BLaER1 treated with 17β-estradiol and CSF1 and Interleukin-3, amounts not matched to agents 10 nM and 100 nM (cell line): ENCODE results near the gene CEP295NL.
A peak's percentile ranks its signal among the peaks of the same experiment; 100 is the strongest.

Source experiments
- H3K27ac ChIP-seq, 11 experiments: shearing (Covaris generic); formaldehyde crosslinking; 2 replicates each; pipeline ENCODE4 v1.8.1; 2022
- H3K27me3 ChIP-seq, 11 experiments: shearing (Covaris generic); formaldehyde crosslinking; 2 replicates each; pipeline ENCODE4 v1.8.1; 2022
- H3K36me3 ChIP-seq, 11 experiments: shearing (Covaris generic); formaldehyde crosslinking; 2 replicates each; pipeline ENCODE4 v1.8.1; 2022
- H3K4me1 ChIP-seq, 10 experiments: shearing (Covaris generic); formaldehyde crosslinking; 2 replicates each; pipeline ENCODE4 v1.8.1; 2022
- H3K4me2 ChIP-seq, 11 experiments: shearing (Covaris generic); formaldehyde crosslinking; 2 replicates each; pipeline ENCODE4 v1.8.1; 2022
- H3K4me3 ChIP-seq, 10 experiments: shearing (Covaris generic); formaldehyde crosslinking; 2 replicates each; pipeline ENCODE4 v1.8.1; 2022
- H3K9ac ChIP-seq, 11 experiments: shearing (Covaris generic); formaldehyde crosslinking; 2 replicates each; pipeline ENCODE4 v1.8.1; 2022
- H3K9me3 ChIP-seq, 11 experiments: shearing (Covaris generic); formaldehyde crosslinking; replicated peaks in 1 of 11; 2 replicates each; pipeline ENCODE4 v1.8.1; 2022
- H4K20me1 ChIP-seq, 11 experiments: shearing (Covaris generic); formaldehyde crosslinking; 2 replicates each; pipeline ENCODE4 v1.8.1; 2022
- Cebpa-rat ChIP-seq, 11 experiments: shearing (Covaris generic); IDR thresholded peaks; 2 replicates each; pipeline ENCODE4 v1.8.1; 2022

Gene CEP295NL

DNA sequence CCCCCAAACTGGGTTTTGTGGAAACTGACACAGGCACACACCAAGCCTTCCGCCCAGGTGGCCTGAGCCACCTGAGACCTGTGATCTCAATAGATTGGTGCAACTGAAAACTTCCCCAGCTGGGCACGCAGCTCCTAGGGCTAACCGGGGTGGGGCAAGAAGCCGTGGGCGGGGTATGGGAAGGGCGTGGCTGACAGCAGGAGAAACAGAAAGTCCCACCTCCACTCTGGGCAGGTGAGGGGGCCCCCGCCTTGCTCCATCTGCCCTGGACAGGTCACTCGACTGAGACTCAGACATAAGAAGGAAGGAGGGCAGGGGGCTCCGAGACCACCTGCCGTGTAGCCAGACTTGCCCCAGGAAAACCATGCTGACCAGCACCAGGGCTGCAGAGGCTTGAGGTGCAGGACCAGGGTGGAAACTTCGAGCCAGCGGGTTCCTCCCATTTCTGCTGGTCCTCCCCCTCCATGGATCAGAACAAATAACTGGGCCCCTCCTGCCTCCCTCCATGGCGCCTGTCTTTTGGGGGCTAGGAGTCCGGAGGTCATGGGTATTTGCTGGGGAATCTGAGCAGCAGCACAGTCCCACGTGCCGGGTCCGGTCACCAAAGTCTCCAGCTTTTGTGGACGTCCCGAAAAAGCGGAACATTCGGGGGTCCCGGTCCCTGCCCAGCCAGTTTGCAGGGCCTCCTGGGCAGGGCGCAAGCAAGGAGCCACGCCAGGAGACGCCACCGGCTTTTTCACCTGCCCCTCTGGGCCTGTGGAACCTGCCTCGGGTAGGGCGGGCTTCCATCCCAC is 20.9 kb upstream of the CEP295NL start:
- no peaks in the 10 kb centered on the region for H3K9me3 ChIP-seq
- H3K27ac ChIP-seq, result peak overlapping the region; percentile 48 to 99 (median 74); a peak in 21 of 22 replicates
- peaks cover 3 to 53% (median 43%) of the 10 kb centered on the region in 11 experiments; a peak in 17 of 22 replicates for H4K20me1 ChIP-seq
- no peaks in the 10 kb centered on the region for H3K27me3 ChIP-seq
- peak overlapping the region; percentile 80 to 90 (median 84) for H3K9ac ChIP-seq
- H3K4me1 ChIP-seq, result peaks cover 49 to 62% (median 60%) of the 10 kb centered on the region in 10 experiments
- H3K36me3 ChIP-seq, result peaks cover 0 to 30% (median 15%) of the 10 kb centered on the region in 11 experiments; a peak in 12 of 22 replicates
- peak overlapping the region; percentile 68 to 91 (median 76) for H3K4me3 ChIP-seq
- TF ChIP-seq Cebpa-rat (IDR thresholded peaks at IDR 0.05), result no peak
- peak overlapping the region; percentile 92 to 100 (median 99) for H3K4me2 ChIP-seq

DNA sequence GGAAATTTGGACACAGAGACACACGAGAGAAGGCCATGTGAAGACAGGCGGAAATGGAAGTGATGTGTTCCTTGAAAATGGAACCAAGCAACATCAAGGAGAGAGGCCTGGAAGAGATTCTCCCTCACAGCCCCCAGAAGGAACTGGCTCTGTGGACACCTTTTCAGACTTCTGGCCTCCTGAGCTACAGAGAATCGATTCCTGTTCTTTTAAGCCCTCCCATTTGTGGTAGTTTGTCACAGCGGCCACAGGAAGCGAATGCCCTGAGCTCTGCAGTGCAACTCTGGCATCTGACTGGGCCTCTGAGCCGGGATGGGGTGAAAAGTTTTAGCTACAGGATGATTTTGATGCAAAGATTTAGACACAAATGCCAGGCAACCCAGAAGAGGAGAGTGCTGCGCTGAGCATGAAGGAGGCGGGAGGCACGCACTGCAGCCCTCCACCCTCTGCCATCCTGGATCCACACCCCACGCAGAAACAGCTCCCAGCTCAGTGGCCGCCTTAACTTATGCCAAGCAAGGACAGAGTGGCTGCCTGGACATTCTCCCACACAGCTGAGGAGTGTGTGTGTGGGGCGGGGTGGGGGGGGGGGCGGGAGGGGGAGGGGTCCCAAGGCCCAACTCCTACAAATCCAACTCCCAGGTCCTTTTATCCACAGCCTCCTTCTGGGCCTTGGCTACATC is 20.0 kb upstream of the CEP295NL start:
- no peak for TF ChIP-seq Cebpa-rat (IDR thresholded peaks at IDR 0.05)
- Histone ChIP-seq H4K20me1 (peaks cover 3 to 62% (median 43%) of the 10 kb centered on the region in 11 experiments; a peak in 17 of 22 replicates), H3K4me3 (peak overlapping the region; percentile 68 to 91 (median 76); a peak in 19 of 20 replicates), H3K36me3 (peaks cover 0 to 30% (median 15%) of the 10 kb centered on the region in 11 experiments; a peak in 12 of 22 replicates), H3K9me3 (no peaks in the 10 kb centered on the region), H3K4me1 (peaks cover 58 to 71% (median 69%) of the 10 kb centered on the region in 10 experiments), H3K9ac (peak overlapping the region; percentile 80 to 90 (median 84); a peak in 20 of 22 replicates), H3K4me2 (peak overlapping the region; percentile 92 to 100 (median 99)), H3K27me3 (no peaks in the 10 kb centered on the region), H3K27ac (peak overlapping the region in 10 of 11 experiments; percentile 30 to 99 (median 76); a peak in 17 of 22 replicates)

DNA sequence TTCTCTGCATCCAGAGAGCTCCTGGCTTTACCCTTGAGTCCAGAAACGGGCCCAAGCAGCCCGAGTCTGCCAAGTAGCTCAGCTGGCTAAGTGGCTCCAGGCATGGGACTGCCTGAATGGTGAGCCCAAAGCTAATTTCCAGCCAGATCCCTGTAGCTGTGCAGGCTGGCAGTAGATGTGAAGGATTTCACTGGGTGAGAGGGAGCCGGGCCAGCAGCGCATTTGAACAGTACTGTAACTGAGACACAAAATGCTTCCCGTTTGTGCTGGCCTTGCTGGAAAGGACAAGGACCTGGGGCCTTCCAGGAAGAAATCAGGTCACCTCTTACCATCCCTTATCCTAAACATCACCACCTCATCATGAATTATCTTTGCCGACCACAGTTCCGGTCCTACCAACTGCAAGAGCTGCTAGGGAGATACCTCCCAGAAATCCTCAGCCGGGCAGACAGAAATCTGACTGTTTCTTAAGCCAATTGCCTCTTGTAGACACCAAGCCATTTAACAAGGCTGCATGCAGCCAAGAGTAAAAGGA is 18.5 kb upstream of the CEP295NL start:
- Histone ChIP-seq H3K27me3 (no peaks in the 10 kb centered on the region), H3K9me3 (no peaks in the 10 kb centered on the region), H4K20me1 (peaks cover 3 to 70% (median 43%) of the 10 kb centered on the region in 11 experiments; a peak in 17 of 22 replicates), H3K4me3 (0 out of 20 replicates have a peak overlapping the region, but pooled peaks of 1 of the 10 experiments have one; percentile 85), H3K4me2 (peak overlapping the region; percentile 92 to 100 (median 99)), H3K36me3 (peaks cover 0 to 30% (median 15%) of the 10 kb centered on the region in 11 experiments; a peak in 12 of 22 replicates), H3K27ac (peak overlapping the region in 8 of 11 experiments; percentile 12 to 99 (median 72); a peak in 11 of 22 replicates), H3K9ac (peak overlapping the region in 10 of 11 experiments; percentile 9 to 59 (median 34); a peak in 13 of 22 replicates), H3K4me1 (peaks cover 73 to 86% (median 84%) of the 10 kb centered on the region in 10 experiments)
- no peak for TF ChIP-seq Cebpa-rat (IDR thresholded peaks at IDR 0.05)

DNA sequence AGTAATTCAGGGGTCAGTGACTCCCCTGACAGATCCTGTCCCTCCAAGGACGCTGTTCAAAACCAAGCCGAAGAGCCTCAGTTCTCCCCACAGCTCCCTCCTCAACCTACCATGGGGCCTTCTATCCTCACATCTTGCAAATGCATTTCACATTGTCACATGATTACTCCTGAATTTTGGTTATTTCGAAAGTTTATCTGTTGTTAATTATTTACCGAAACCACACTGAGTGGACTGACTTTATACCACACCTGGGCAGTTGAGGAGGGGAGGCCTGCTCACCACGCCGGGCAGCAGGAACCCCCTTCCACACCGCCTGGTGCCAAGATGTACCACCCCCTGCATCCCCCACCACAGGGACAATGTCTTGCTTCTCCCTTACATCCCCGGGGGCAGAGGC is 17.5 kb upstream of the CEP295NL start:
- Histone ChIP-seq H3K27me3 (no peaks in the 10 kb centered on the region), H3K4me1 (peaks cover 75 to 86% (median 85%) of the 10 kb centered on the region in 10 experiments), H3K9me3 (no peaks in the 10 kb centered on the region), H3K4me2 (peak overlapping the region; percentile 92 to 100 (median 99)), H3K27ac (peak overlapping the region in 9 of 11 experiments; percentile 10 to 99 (median 97); a peak in 14 of 22 replicates), H3K4me3 (no peak overlapping the region), H3K36me3 (peaks cover 0 to 30% (median 15%) of the 10 kb centered on the region in 11 experiments; a peak in 13 of 22 replicates), H3K9ac (peak overlapping the region; percentile 15 to 59 (median 33); a peak in 14 of 22 replicates), H4K20me1 (peaks cover 3 to 75% (median 43%) of the 10 kb centered on the region in 11 experiments; a peak in 17 of 22 replicates)
- no peak for TF ChIP-seq Cebpa-rat (IDR thresholded peaks at IDR 0.05)

DNA sequence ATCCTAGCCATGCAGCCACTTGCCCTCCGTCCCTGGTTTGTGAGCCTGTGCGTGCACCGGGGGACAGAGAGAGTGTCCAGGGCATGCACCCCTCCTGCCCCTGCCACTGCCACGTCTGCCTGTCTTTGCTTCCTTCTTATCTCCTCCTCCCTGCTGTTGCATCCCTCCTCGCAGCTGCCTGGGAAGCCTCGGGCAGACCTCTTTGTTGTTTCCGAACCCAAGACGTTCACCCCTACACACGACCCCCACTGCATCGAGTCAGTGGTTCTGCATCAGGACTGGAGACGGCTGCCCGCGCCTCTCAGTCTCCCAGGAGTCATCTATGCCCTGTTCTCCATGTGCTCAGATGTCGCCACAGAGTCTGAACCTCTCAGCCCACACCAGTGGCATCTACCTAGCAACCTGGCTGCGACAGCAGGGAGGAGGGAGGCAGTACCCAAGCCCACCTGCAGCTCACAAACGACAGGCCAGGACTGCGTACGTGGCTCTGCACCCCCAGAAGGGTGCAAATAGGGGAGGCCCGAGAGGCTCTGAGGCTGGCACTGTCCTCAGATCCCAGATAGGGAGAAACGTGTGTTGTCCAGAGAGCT is 17.0 kb upstream of the CEP295NL start:
- Histone ChIP-seq H3K4me2 (peak overlapping the region; percentile 92 to 100 (median 99)), H3K36me3 (peaks cover 0 to 30% (median 15%) of the 10 kb centered on the region in 11 experiments; a peak in 13 of 22 replicates), H4K20me1 (peaks cover 3 to 79% (median 43%) of the 10 kb centered on the region in 11 experiments; a peak in 17 of 22 replicates), H3K4me1 (peaks cover 80 to 91% (median 91%) of the 10 kb centered on the region in 10 experiments), H3K27me3 (no peaks in the 10 kb centered on the region), H3K9me3 (no peaks in the 10 kb centered on the region), H3K4me3 (no peak overlapping the region), H3K9ac (peak overlapping the region in 10 of 11 experiments; percentile 15 to 59 (median 33); a peak in 12 of 22 replicates), H3K27ac (peak overlapping the region in 9 of 11 experiments; percentile 10 to 99 (median 97); a peak in 13 of 22 replicates)
- no peak for TF ChIP-seq Cebpa-rat (IDR thresholded peaks at IDR 0.05)

DNA sequence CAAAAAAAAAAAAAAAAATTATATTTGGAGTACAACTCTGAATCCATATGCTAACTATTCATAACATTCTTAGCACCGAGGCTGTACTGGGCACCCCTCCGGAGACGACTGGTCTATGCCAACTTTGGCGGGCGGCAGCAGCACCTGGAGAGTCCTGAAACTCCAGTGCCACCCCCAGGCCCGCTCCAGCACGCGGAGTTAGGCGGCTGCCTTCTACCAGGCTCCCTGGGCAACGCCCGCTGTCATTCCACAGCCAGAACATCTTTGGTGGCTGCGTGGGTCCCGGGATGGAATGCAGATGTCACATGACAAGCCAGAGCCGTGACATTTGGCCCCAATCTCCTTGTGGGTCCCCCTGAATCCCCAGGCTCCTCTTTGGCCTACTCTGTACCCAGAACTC is 16.0 kb upstream of the CEP295NL start:
- Histone ChIP-seq H3K36me3 (peaks cover 0 to 30% (median 15%) of the 10 kb centered on the region in 11 experiments; a peak in 13 of 22 replicates), H4K20me1 (peaks cover 2 to 83% (median 40%) of the 10 kb centered on the region in 11 experiments; a peak in 17 of 22 replicates), H3K4me1 (peaks cover 90 to 99% (median 98%) of the 10 kb centered on the region in 10 experiments), H3K4me2 (peak overlapping the region; percentile 31 to 100 (median 98)), H3K27ac (peak overlapping the region in 10 of 11 experiments; percentile 51 to 99 (median 97); a peak in 18 of 22 replicates), H3K27me3 (no peaks in the 10 kb centered on the region), H3K9ac (peak overlapping the region in 10 of 11 experiments; percentile 5 to 96 (median 64); a peak in 15 of 22 replicates), H3K9me3 (no peaks in the 10 kb centered on the region), H3K4me3 (peak overlapping the region in 2 of 10 experiments; percentile 12 to 19; a peak in 2 of 20 replicates)
- TF ChIP-seq Cebpa-rat (IDR thresholded peaks at IDR 0.05), result no peak

DNA sequence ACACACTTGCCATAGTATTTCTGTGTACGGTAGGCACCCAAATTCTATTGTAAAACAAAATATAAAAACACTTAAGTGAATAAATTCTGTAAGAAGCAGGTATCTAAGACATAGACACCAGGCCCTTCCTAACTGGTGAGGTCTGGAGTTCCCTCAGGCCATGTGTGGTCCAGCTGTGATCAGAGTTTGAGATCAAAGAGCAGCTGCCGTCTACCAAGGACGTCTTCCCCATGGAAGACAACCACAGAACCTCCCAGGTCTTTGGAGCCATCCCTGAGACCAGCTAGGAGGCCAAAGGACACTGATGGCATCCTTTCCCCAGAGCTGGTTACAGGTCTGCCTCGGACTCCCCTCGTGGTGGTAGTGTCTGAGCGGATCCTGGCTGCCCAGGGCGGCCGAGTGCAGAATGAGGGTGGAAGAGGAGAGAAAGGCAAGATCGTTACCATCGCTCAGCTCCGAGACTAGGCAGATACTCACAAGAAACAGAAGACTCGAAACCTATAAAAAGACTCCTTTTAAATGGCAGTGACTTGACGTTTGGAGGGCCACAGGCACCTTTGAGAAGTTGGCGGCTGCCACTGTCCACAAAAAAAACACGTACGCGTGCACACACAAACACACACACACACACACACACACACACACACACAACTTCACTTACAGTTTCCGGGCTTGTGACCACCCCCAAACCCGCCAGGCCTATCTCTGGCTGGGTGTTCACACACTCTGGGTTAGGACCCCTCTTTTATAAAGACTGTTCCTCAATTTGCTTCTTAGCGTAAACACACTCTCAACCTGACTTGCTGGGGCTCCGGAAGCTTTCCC is 14.7 kb upstream of the CEP295NL start:
- Histone ChIP-seq H3K4me3 (peak overlapping the region in 5 of 10 experiments; percentile 18 to 65 (median 25); a peak in 5 of 20 replicates), H3K4me2 (peak overlapping the region; percentile 92 to 100 (median 99)), H3K27me3 (no peaks in the 10 kb centered on the region), H3K9me3 (no peaks in the 10 kb centered on the region), H3K27ac (peak overlapping the region; percentile 37 to 99 (median 97); a peak in 21 of 22 replicates), H3K4me1 (peaks cover 97 to 100% (median 98%) of the 10 kb centered on the region in 10 experiments), H4K20me1 (peaks cover 0 to 84% (median 29%) of the 10 kb centered on the region in 11 experiments; a peak in 16 of 22 replicates), H3K9ac (peak overlapping the region; percentile 48 to 96 (median 67); a peak in 20 of 22 replicates), H3K36me3 (peaks cover 0 to 36% (median 16%) of the 10 kb centered on the region in 11 experiments; a peak in 14 of 22 replicates)
- TF ChIP-seq Cebpa-rat (IDR thresholded peaks at IDR 0.05), result no peak
